Panc1 (cell line): ENCODE results near the gene TEPSIN. TPM values are rescaled to one million over a fixed set of nuclear protein-coding genes. Genes with fewer than 3 reads are reported as not detected.

Experiments
- ATAC-seq: fragments of 200-7000 bp; cut with Tn5 transposase; 2 replicates; pipeline ENCODE4 v1.9.1; 2020; ENCODE audit warnings: mild to moderate bottlenecking, moderate library complexity
- BruUV-seq: library from RNA; stranded (reverse); fragments of 400-500 nt; replicated peaks from 2 replicates; lab custom pipeline; 2021; lab: Mats Ljungman, UMichigan
- CTCF ChIA-PET: fragments of 300-600 bp; sonication (Branson Sonifier 250); formaldehyde crosslinking; loops from one replicate; lab custom pipeline; 2022; ENCODE audit warnings: antibody characterized with exemption; lab: Charles Lee
- POLR2A ChIA-PET: fragments of 300-600 bp; sonication (Branson Sonifier 250); formaldehyde crosslinking; loops from one replicate; lab custom pipeline; 2022; ENCODE audit warnings: antibody characterized with exemption; lab: Charles Lee
- DNase-seq: peaks from one replicate; pipeline ENCODE4 v3.0.0-alpha.2; 2010; ENCODE audit warnings: low read depth, low spot score
- H3K27ac ChIP-seq: 2 replicates; pipeline ENCODE4 v1.5.1; 2011; ENCODE audit warnings: mild to moderate bottlenecking, low read length, inconsistent platforms
- H3K27me3 ChIP-seq: fragments of 200-500 bp; sonication (Bioruptor generic); 2 replicates; pipeline ENCODE4 v1.6.0; 2014; ENCODE audit warnings: low read length, inconsistent platforms; ENCODE audit not compliant: control insufficient read depth, insufficient read depth
- H3K36me3 ChIP-seq: fragments of 200-500 bp; sonication (Bioruptor generic); 2 replicates; pipeline ENCODE4 v1.5.1; 2014; ENCODE audit warnings: inconsistent platforms, mild to moderate bottlenecking, low read length, moderate library complexity; ENCODE audit not compliant: control insufficient read depth, insufficient read depth
- H3K4me1 ChIP-seq: 2 replicates; pipeline ENCODE4 v1.5.1; 2011; ENCODE audit warnings: inconsistent platforms, mild to moderate bottlenecking, low read length, moderate library complexity; ENCODE audit not compliant: control insufficient read depth, insufficient read depth
- H3K4me3 ChIP-seq, 2 experiments: 2 replicates each; pipeline ENCODE4 v1.5.1; 2011 to 2012; ENCODE audit warnings: low read depth in 2 of 2, low read length in 2 of 2, mild to moderate bottlenecking in 2 of 2, inconsistent platforms in 1 of 2, moderate library complexity in 1 of 2
- H3K9me3 ChIP-seq: fragments of 200-500 bp; sonication (Bioruptor generic); 2 replicates; pipeline ENCODE4 v1.5.1; 2014; ENCODE audit warnings: low read depth, mild to moderate bottlenecking, inconsistent platforms, low read length, moderate library complexity; ENCODE audit not compliant: control insufficient read depth, insufficient read depth
- POLR2AphosphoS5 ChIP-seq: IDR thresholded peaks from 2 replicates; pipeline ENCODE4 v1.6.1; 2012; ENCODE audit warnings: mild to moderate bottlenecking, low read depth, low read length, moderate library complexity
- SIN3A ChIP-seq: IDR thresholded peaks from 2 replicates; pipeline ENCODE4 v1.6.1; 2012; ENCODE audit warnings: low read depth, mild to moderate bottlenecking, low read length, moderate library complexity, borderline replicate concordance; ENCODE audit not compliant: insufficient read depth
- TCF7L2 ChIP-seq: IDR thresholded peaks from 2 replicates; pipeline ENCODE4 v1.6.1; 2011; ENCODE audit warnings: mild to moderate bottlenecking, low read depth, low read length, inconsistent platforms
- in situ Hi-C: cut with HindIII; loops from 2 replicates; pipeline ENCODE4 v1.10.0; 2016; ENCODE audit warnings: low sequenced_read_pairs, low pct_unique_long_range_greater_than_20kb
- intact Hi-C: fragments of 100-400 bp; cut with micrococcal nuclease; formaldehyde crosslinking; loops from one replicate; pipeline ENCODE4 v1.10.0; 2022; ENCODE audit not compliant: unreplicated experiment
- total RNA-seq: library from RNA; stranded (reverse); gene quantifications from one replicate; pipeline ENCODE4 v1.2.1, GENCODE V29; 2021; ENCODE audit not compliant: unreplicated experiment
- TF ChIP-seq, protein P1 (sequence below): fragments of 450-650 bp; IDR thresholded peaks from 2 replicates; pipeline ENCODE4 v1.5.1; 2017; ENCODE audit warnings: mild to moderate bottlenecking
- TF ChIP-seq, protein P2 (sequence below), 2 experiments: IDR thresholded peaks; 2 replicates each; pipeline ENCODE4 v1.6.1; 2011 to 2012; ENCODE audit warnings: low read depth in 2 of 2, control low read depth in 1 of 2, low read length in 1 of 2, mild to moderate bottlenecking in 1 of 2, moderate library complexity in 1 of 2; ENCODE audit not compliant: insufficient read depth in 1 of 2

TEPSIN gene
- total RNA-seq, 1 experiment from 2014 or later, result 44.9 TPM

DNA sequence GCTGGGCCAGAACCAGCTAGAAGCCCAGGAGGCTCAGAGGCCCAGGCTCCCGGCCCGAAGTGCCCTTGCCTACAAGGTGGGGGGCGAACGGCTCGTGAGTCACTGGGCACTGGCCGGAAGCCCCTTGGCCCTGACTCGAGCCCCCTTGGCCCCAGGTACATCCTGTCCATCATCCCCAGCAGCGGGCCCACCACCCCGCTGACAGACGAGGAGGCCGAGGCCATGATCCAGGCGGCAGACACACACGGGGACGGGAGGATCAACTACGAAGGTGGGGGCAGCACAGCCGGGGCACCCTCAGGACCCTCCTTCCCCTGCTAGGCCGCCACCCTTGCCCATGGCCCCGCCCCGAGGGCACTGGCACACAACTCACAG, 57.1 kb downstream of the TEPSIN start:
- CTCF ChIA-PET, result no interaction called here
- ATAC-seq, result no peak
- H3K9me3 ChIP-seq, result no peaks in the 10 kb centered on the region
- no peak for TF ChIP-seq POLR2AphosphoS5
- no peak for TF ChIP-seq SIN3A
- TF ChIP-seq, protein P1, sequence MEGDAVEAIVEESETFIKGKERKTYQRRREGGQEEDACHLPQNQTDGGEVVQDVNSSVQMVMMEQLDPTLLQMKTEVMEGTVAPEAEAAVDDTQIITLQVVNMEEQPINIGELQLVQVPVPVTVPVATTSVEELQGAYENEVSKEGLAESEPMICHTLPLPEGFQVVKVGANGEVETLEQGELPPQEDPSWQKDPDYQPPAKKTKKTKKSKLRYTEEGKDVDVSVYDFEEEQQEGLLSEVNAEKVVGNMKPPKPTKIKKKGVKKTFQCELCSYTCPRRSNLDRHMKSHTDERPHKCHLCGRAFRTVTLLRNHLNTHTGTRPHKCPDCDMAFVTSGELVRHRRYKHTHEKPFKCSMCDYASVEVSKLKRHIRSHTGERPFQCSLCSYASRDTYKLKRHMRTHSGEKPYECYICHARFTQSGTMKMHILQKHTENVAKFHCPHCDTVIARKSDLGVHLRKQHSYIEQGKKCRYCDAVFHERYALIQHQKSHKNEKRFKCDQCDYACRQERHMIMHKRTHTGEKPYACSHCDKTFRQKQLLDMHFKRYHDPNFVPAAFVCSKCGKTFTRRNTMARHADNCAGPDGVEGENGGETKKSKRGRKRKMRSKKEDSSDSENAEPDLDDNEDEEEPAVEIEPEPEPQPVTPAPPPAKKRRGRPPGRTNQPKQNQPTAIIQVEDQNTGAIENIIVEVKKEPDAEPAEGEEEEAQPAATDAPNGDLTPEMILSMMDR, result no peak
- TF ChIP-seq TCF7L2, result no peak
- TF ChIP-seq, protein P2, sequence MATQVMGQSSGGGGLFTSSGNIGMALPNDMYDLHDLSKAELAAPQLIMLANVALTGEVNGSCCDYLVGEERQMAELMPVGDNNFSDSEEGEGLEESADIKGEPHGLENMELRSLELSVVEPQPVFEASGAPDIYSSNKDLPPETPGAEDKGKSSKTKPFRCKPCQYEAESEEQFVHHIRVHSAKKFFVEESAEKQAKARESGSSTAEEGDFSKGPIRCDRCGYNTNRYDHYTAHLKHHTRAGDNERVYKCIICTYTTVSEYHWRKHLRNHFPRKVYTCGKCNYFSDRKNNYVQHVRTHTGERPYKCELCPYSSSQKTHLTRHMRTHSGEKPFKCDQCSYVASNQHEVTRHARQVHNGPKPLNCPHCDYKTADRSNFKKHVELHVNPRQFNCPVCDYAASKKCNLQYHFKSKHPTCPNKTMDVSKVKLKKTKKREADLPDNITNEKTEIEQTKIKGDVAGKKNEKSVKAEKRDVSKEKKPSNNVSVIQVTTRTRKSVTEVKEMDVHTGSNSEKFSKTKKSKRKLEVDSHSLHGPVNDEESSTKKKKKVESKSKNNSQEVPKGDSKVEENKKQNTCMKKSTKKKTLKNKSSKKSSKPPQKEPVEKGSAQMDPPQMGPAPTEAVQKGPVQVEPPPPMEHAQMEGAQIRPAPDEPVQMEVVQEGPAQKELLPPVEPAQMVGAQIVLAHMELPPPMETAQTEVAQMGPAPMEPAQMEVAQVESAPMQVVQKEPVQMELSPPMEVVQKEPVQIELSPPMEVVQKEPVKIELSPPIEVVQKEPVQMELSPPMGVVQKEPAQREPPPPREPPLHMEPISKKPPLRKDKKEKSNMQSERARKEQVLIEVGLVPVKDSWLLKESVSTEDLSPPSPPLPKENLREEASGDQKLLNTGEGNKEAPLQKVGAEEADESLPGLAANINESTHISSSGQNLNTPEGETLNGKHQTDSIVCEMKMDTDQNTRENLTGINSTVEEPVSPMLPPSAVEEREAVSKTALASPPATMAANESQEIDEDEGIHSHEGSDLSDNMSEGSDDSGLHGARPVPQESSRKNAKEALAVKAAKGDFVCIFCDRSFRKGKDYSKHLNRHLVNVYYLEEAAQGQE (IDR thresholded peaks at IDR 0.05; ENCODE audit: insufficient read depth in 1 of 2, low read depth in 2 of 2, low read length in 1 of 2), result no peak
- no peaks in the 10 kb centered on the region for H3K36me3 ChIP-seq
- POLR2A ChIA-PET, result no interaction called here
- DNase-seq, result no peak
- BruUV-seq, result no TSS peak
- no peaks in the 10 kb centered on the region; the same call in 1 of the 2 replicates for H3K4me1 ChIP-seq
- no peak overlapping the region for H3K27ac ChIP-seq
- no peak overlapping the region for H3K4me3 ChIP-seq
- in situ Hi-C loops (no loop called here), intact Hi-C loops (loop anchor here (5.0 kb wide), 1 partner anchor 39 kb away; no protein-coding TSS in a partner anchor)
- H3K27me3 ChIP-seq, result no peaks in the 10 kb centered on the region

DNA sequence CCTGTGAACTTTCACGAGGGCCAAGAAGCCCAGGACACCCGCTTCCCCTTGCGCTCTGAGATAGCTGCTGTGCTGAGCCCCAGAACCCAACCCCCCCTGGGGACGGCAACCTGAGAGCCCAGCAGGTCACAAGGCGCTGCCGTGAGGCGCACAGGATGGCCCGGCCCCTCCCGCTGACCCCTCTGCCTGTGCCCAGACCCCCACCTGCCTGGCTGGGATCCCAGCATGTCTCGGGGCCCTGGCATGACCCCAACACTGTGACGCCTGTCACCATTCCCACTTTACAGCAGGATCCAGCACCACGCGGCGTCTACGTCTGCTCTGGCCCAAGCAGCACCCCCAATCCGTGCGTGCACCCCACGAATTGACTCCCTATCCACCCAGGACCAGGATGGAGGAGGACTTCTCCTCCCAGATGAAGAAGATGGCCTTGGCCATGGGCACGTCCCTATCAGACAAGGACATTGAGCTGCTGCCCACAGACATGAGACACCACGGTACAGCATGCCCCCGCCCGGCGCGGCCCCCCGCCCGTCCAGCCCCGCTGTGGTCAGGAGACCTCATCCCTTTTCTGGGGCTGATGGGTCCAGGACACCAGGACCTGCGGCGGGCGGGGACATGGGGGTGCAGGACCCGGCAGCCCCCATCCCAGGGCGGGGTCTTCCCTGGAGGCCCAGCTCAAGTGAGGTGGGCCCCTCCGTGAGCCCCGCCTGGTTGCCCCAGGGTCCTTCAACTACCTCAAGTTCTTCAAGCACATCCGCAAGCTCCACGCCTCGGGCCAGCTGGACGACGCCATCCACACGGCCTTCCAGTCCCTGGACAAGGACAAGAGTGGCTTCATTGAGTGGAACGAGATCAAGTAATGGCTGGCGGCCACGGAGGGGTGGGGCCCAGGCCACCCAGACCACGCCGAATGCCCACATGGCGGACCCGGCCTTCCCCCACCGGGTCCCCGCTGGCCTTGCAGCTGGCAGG, 57.7 kb downstream of the TEPSIN start:
- no TSS peak for BruUV-seq
- Histone ChIP-seq H3K36me3 (no peaks in the 10 kb centered on the region), H3K27me3 (no peaks in the 10 kb centered on the region), H3K4me3 (no peak overlapping the region), H3K9me3 (no peaks in the 10 kb centered on the region), H3K4me1 (no peaks in the 10 kb centered on the region; the same call in 1 of the 2 replicates), H3K27ac (no peak overlapping the region)
- TF ChIP-seq, protein P1, result no peak
- TF ChIP-seq TCF7L2 (no peak), SIN3A (no peak), POLR2AphosphoS5 (no peak)
- TF ChIP-seq, protein P2 (IDR thresholded peaks at IDR 0.05; ENCODE audit: insufficient read depth in 1 of 2, low read depth in 2 of 2, low read length in 1 of 2), result no peak
- in situ Hi-C loops (no loop called here), intact Hi-C loops (loop anchor here (5.0 kb wide), 1 partner anchor 39 kb away; no protein-coding TSS in a partner anchor)
- DNase-seq, result no peak
- ATAC-seq, result no peak
- ChIA-PET CTCF (no interaction called here), POLR2A (no interaction called here)
